ENCODE data around the gene ARHGEF3. TPM values are rescaled to one million over a fixed set of nuclear protein-coding genes. Genes with fewer than 3 reads are reported as not detected.

ARHGEF3 gene
- polyA plus RNA-seq, 1 experiment, result 2.1 TPM

GRCh38 chr3:56819016-56819809, 17.5 kb upstream of the ARHGEF3 start:
- Histone ChIP-seq H3K36me3 (ENCODE audit: control insufficient read depth, insufficient read depth, low read length) (no peaks in the 10 kb centered on the region), H3K4me3 (ENCODE audit: low read depth, low read length) (no peak overlapping the region), H3K27me3 (ENCODE audit: control insufficient read depth, insufficient read depth, low read length) (peaks cover 3% of the 10 kb centered on the region; the same call in 1 of the 2 replicates)
- TF ChIP-seq, protein P1, sequence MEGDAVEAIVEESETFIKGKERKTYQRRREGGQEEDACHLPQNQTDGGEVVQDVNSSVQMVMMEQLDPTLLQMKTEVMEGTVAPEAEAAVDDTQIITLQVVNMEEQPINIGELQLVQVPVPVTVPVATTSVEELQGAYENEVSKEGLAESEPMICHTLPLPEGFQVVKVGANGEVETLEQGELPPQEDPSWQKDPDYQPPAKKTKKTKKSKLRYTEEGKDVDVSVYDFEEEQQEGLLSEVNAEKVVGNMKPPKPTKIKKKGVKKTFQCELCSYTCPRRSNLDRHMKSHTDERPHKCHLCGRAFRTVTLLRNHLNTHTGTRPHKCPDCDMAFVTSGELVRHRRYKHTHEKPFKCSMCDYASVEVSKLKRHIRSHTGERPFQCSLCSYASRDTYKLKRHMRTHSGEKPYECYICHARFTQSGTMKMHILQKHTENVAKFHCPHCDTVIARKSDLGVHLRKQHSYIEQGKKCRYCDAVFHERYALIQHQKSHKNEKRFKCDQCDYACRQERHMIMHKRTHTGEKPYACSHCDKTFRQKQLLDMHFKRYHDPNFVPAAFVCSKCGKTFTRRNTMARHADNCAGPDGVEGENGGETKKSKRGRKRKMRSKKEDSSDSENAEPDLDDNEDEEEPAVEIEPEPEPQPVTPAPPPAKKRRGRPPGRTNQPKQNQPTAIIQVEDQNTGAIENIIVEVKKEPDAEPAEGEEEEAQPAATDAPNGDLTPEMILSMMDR (IDR thresholded peaks at IDR 0.05; ENCODE audit: insufficient read depth, low read depth, low read length), result no peak
- POLR2A ChIA-PET, result no interaction called here
- no peak for DNase-seq (ENCODE audit: low read depth)
- CTCF ChIA-PET, result interaction anchor here (0.6 to 1.5 kb wide), 7 partner anchors 9 to 167 kb away, joined by 3 to 5 read pairs (median 3); partner anchors contain the start of gene ARHGEF3

- TF ChIP-seq, protein P1 (IDR thresholded peaks at IDR 0.05; ENCODE audit: insufficient read depth, low read depth, low read length), result no peak
- POLR2A ChIA-PET, result no interaction called here
Measured at GRCh38 chr3:56818156-56818985, 16.6 kb upstream of the ARHGEF3 start.

DNA sequence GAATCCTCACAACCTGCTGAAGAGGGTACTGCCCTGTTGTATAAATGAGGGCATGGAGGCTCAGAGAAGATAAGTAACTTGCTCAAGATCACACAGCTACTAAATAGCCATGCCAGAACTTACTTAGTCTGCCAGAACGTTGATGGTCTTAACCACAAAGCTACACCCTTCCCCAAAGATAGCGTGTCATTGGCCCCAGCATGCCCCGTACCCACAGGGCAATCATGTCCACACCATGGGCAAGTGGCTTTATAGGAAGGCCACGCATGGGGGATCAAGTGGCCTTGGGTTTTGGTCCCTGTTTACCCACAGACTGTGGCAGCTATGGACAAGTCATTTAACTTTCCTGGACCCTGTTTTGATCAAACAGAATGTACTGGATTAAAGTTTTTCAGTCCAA, 15.9 kb upstream of the ARHGEF3 start:
- ChIA-PET POLR2A (no interaction called here), CTCF (interaction anchor here (0.5 to 1.5 kb wide), 7 partner anchors 16 to 998 kb away, joined by 3 to 5 read pairs (median 3); partner anchors contain the start of gene ARHGEF3)
- TF ChIP-seq, protein P1 (IDR thresholded peaks at IDR 0.05; ENCODE audit: insufficient read depth, low read depth, low read length), result no peak

More at GRCh38 chr3:56818156-56818985, 16.6 kb upstream of the ARHGEF3 start:
- CTCF ChIA-PET, result interaction anchor here (0.6 to 1.5 kb wide), 6 partner anchors 11 to 997 kb away, joined by 3 to 5 read pairs (median 3); no protein-coding TSS in a partner anchor
- Histone ChIP-seq H3K4me3 (ENCODE audit: low read depth, low read length) (no peak overlapping the region), H3K27me3 (ENCODE audit: control insufficient read depth, insufficient read depth, low read length) (peaks cover 3% of the 10 kb centered on the region; the same call in 1 of the 2 replicates), H3K36me3 (ENCODE audit: control insufficient read depth, insufficient read depth, low read length) (no peaks in the 10 kb centered on the region)
- DNase-seq (ENCODE audit: low read depth), result no peak

GRCh38 chr3:56816061-56816460, 14.3 kb upstream of the ARHGEF3 start:
- TF ChIP-seq, protein P1 (IDR thresholded peaks at IDR 0.05; ENCODE audit: insufficient read depth, low read depth, low read length), result no peak
- Histone ChIP-seq H3K36me3 (ENCODE audit: control insufficient read depth, insufficient read depth, low read length) (no peaks in the 10 kb centered on the region), H3K27me3 (ENCODE audit: control insufficient read depth, insufficient read depth, low read length) (peaks cover 3% of the 10 kb centered on the region; the same call in 1 of the 2 replicates), H3K4me3 (ENCODE audit: low read depth, low read length) (no peak overlapping the region)
- ChIA-PET CTCF (interaction anchor here (1.0 to 1.5 kb wide), 2 partner anchors 15 to 111 kb away, joined by 3 to 4 read pairs; partner anchors contain the start of gene ARHGEF3), POLR2A (no interaction called here)
- DNase-seq (ENCODE audit: low read depth), result no peak

More for the DNA sequence above, 15.9 kb upstream of the ARHGEF3 start:
- no peak for DNase-seq (ENCODE audit: low read depth)
- Histone ChIP-seq H3K36me3 (ENCODE audit: control insufficient read depth, insufficient read depth, low read length) (no peaks in the 10 kb centered on the region), H3K4me3 (ENCODE audit: low read depth, low read length) (no peak overlapping the region), H3K27me3 (ENCODE audit: control insufficient read depth, insufficient read depth, low read length) (peaks cover 3% of the 10 kb centered on the region; the same call in 1 of the 2 replicates)
